Measurements from ENCODE around the gene UBE2U.
"Not testable (repeated sequence)": the region's sequence is repeated elsewhere in the genome, so short reads cannot be mapped to it uniquely, and the experiment has no call there.

DNA sequence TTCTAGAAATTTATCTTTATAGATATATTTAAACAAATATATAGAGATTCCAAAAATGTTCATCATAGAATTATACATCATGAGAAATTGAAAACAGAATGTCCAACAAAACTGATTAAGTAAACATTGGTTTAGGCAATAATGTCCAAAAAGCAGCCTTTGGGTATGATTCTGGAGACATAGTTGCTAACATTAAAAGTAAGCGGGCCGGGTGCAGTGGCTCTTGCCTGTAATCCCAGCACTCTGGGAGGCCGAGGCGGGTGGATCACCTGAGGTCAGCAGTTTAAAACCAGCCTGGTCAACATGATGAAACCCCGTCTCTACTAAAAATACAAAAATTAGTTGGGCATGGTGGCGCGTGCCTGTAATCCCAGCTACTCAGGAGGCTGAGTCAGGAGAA lies 20.8 kb downstream of the UBE2U start:
- TF ChIP-seq, protein P1, sequence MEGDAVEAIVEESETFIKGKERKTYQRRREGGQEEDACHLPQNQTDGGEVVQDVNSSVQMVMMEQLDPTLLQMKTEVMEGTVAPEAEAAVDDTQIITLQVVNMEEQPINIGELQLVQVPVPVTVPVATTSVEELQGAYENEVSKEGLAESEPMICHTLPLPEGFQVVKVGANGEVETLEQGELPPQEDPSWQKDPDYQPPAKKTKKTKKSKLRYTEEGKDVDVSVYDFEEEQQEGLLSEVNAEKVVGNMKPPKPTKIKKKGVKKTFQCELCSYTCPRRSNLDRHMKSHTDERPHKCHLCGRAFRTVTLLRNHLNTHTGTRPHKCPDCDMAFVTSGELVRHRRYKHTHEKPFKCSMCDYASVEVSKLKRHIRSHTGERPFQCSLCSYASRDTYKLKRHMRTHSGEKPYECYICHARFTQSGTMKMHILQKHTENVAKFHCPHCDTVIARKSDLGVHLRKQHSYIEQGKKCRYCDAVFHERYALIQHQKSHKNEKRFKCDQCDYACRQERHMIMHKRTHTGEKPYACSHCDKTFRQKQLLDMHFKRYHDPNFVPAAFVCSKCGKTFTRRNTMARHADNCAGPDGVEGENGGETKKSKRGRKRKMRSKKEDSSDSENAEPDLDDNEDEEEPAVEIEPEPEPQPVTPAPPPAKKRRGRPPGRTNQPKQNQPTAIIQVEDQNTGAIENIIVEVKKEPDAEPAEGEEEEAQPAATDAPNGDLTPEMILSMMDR (IDR thresholded peaks at IDR 0.05 in 2 of 3, conservative IDR thresholded peaks at IDR 0.05 in 1 of 3; ENCODE audit: control insufficient read depth in 2 of 3, extremely low read depth in 1 of 3, insufficient read depth in 1 of 3, low read depth in 3 of 3, low read length in 3 of 3) = not testable (repeated sequence)
- TF ChIP-seq HDGF (IDR thresholded peaks at IDR 0.05); SMAD1 (IDR thresholded peaks at IDR 0.05; ENCODE audit: low read depth, partially characterized antibody); RBBP5 (conservative IDR thresholded peaks at IDR 0.05); FOXK2 (IDR thresholded peaks at IDR 0.05): not testable (repeated sequence)
- TF ChIP-seq, protein P2, sequence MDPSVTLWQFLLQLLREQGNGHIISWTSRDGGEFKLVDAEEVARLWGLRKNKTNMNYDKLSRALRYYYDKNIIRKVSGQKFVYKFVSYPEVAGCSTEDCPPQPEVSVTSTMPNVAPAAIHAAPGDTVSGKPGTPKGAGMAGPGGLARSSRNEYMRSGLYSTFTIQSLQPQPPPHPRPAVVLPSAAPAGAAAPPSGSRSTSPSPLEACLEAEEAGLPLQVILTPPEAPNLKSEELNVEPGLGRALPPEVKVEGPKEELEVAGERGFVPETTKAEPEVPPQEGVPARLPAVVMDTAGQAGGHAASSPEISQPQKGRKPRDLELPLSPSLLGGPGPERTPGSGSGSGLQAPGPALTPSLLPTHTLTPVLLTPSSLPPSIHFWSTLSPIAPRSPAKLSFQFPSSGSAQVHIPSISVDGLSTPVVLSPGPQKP (IDR thresholded peaks at IDR 0.05; ENCODE audit: low read depth, low read length) = not testable (repeated sequence)

Data from GM12878 (cell line).